WTC11 (cell line): ENCODE results near the gene OTOGL. TPM values are rescaled to one million over a fixed set of nuclear protein-coding genes. Genes with fewer than 3 reads are reported as not detected.

Experiments used
- ATAC-seq: fragments of 200-7000 bp; cut with Tn5 transposase; 2 replicates; pipeline ENCODE4 v1.10.0; 2021; ENCODE audit warnings: mild to moderate bottlenecking, moderate library complexity
- CTCF ChIA-PET: fragments of 300-600 bp; sonication (Branson Sonifier 250); formaldehyde crosslinking; loops from one replicate; lab custom pipeline; 2021; ENCODE audit warnings: antibody characterized with exemption; lab: Charles Lee
- POLR2A ChIA-PET: fragments of 350-600 bp; sonication (Branson Sonifier 250); formaldehyde crosslinking; loops from one replicate; lab custom pipeline; 2021; ENCODE audit warnings: antibody characterized with exemption; lab: Charles Lee
- DNase-seq: peaks from one replicate; pipeline ENCODE4 v3.0.0; 2021; ENCODE audit warnings: low spot score
- H3K27ac Mint-ChIP-seq: 2 replicates; pipeline ENCODE4 v1.8.0; 2021; ENCODE audit warnings: mixed read lengths
- H3K27me3 Mint-ChIP-seq: 2 replicates; pipeline ENCODE4 v1.8.0; 2021; ENCODE audit warnings: low read depth, mild to moderate bottlenecking, moderate library complexity, mixed read lengths
- H3K36me3 Mint-ChIP-seq: 2 replicates; pipeline ENCODE4 v1.8.0; 2021; ENCODE audit warnings: mixed read lengths
- H3K4me1 Mint-ChIP-seq: 2 replicates; pipeline ENCODE4 v1.8.0; 2022; ENCODE audit warnings: mixed read lengths
- H3K4me3 Mint-ChIP-seq: 2 replicates; pipeline ENCODE4 v1.8.0; 2021; ENCODE audit warnings: mild to moderate bottlenecking, moderate library complexity, mixed read lengths
- H3K9me3 Mint-ChIP-seq: 2 replicates; pipeline ENCODE4 v1.8.0; 2021; ENCODE audit warnings: mixed read lengths
- AR ChIP-seq: fragments of 250-450 bp; sonication (Bioruptor Pico); IDR thresholded peaks from 2 replicates; pipeline ENCODE4 v1.9.0; 2021; ENCODE audit warnings: mild to moderate bottlenecking
- ERG ChIP-seq: fragments of 250-450 bp; sonication (Bioruptor Pico); IDR thresholded peaks from 2 replicates; pipeline ENCODE4 v1.8.0; 2021; ENCODE audit warnings: mild to moderate bottlenecking
- GRHL2 ChIP-seq: fragments of 250-450 bp; sonication (Bioruptor Pico); IDR thresholded peaks from 2 replicates; pipeline ENCODE4 v1.8.0; 2022; ENCODE audit warnings: mild to moderate bottlenecking, moderate library complexity; ENCODE audit not compliant: insufficient replicate concordance, severe bottlenecking
- MXD4 ChIP-seq: fragments of 250-450 bp; sonication (Bioruptor Pico); IDR thresholded peaks from 2 replicates; pipeline ENCODE4 v1.8.0; 2021; ENCODE audit warnings: mild to moderate bottlenecking, moderate library complexity, borderline replicate concordance
- MYBL2 ChIP-seq: sonication (generic); formaldehyde crosslinking; IDR thresholded peaks from 2 replicates; pipeline ENCODE4 v1.8.1; 2023; ENCODE audit warnings: mild to moderate bottlenecking, moderate library complexity, missing genetic modification reagents
- NFATC4 ChIP-seq: fragments of 250-450 bp; sonication (Bioruptor Pico); IDR thresholded peaks from 2 replicates; pipeline ENCODE4 v1.9.0; 2021; ENCODE audit warnings: mild to moderate bottlenecking
- PRRX2 ChIP-seq: fragments of 250-450 bp; sonication (Bioruptor Pico); IDR thresholded peaks from 2 replicates; pipeline ENCODE4 v1.8.0; 2021; ENCODE audit warnings: mild to moderate bottlenecking
- TEAD1 ChIP-seq: sonication (generic); formaldehyde crosslinking; IDR thresholded peaks from 2 replicates; pipeline ENCODE4 v1.8.0; 2022; ENCODE audit warnings: mild to moderate bottlenecking, missing genetic modification reagents
- ZNF219 ChIP-seq: sonication (generic); formaldehyde crosslinking; IDR thresholded peaks from 2 replicates; pipeline ENCODE4 v1.8.0; 2023; ENCODE audit warnings: missing genetic modification reagents, mild to moderate bottlenecking, borderline replicate concordance
- ZNF263 ChIP-seq: sonication (generic); formaldehyde crosslinking; IDR thresholded peaks from 2 replicates; pipeline ENCODE4 v1.8.1; 2022; ENCODE audit warnings: low read depth, mild to moderate bottlenecking, moderate library complexity, missing genetic modification reagents
- ZNF396 ChIP-seq: fragments of 250-450 bp; sonication (Bioruptor Pico); IDR thresholded peaks from 2 replicates; pipeline ENCODE4 v1.8.0; 2021; ENCODE audit warnings: mild to moderate bottlenecking, moderate library complexity, borderline replicate concordance
- ZNF416 ChIP-seq: fragments of 250-450 bp; sonication (Bioruptor Pico); IDR thresholded peaks from 2 replicates; pipeline ENCODE4 v1.9.0; 2021; ENCODE audit warnings: mild to moderate bottlenecking, inconsistent platforms
- ZNF532 ChIP-seq: fragments of 250-450 bp; sonication (Bioruptor Pico); IDR thresholded peaks from 2 replicates; pipeline ENCODE4 v1.9.0; 2021; ENCODE audit warnings: mild to moderate bottlenecking, borderline replicate concordance
- ZSCAN18 ChIP-seq: fragments of 250-450 bp; sonication (Bioruptor Pico); IDR thresholded peaks from 2 replicates; pipeline ENCODE4 v2.1.2; 2022; ENCODE audit warnings: mild to moderate bottlenecking, moderate library complexity
- total RNA-seq: library from RNA; stranded (reverse); gene quantifications from 3 replicates; pipeline ENCODE4 v1.2.3, GENCODE V29; 2021
- TF ChIP-seq, protein P1 (sequence below): fragments of 250-450 bp; sonication (Bioruptor Pico); conservative IDR thresholded peaks from 2 replicates; pipeline ENCODE4 v1.9.0; 2021; ENCODE audit warnings: mild to moderate bottlenecking
- TF ChIP-seq, protein P2 (sequence below): sonication (generic); formaldehyde crosslinking; IDR thresholded peaks from 2 replicates; pipeline ENCODE4 v1.8.1; 2023; ENCODE audit warnings: mild to moderate bottlenecking, missing genetic modification reagents, moderate library complexity

The OTOGL gene
- total RNA-seq, 1 experiment from 2014 or later, result 0.55 TPM

- Mint-ChIP-seq H3K27ac (no peak overlapping the region), H3K27me3 (no peaks in the 10 kb centered on the region), H3K36me3 (no peaks in the 10 kb centered on the region), H3K9me3 (peaks cover 5% of the 10 kb centered on the region; the same call in 1 of the 2 replicates)
- POLR2A ChIA-PET, result interaction anchor here (0.6 to 1.1 kb wide), 2 partner anchors 238 to 1106 kb away, joined by 3 read pairs; no protein-coding TSS in a partner anchor
- CTCF ChIA-PET, result no interaction called here
- TF ChIP-seq, protein P1, sequence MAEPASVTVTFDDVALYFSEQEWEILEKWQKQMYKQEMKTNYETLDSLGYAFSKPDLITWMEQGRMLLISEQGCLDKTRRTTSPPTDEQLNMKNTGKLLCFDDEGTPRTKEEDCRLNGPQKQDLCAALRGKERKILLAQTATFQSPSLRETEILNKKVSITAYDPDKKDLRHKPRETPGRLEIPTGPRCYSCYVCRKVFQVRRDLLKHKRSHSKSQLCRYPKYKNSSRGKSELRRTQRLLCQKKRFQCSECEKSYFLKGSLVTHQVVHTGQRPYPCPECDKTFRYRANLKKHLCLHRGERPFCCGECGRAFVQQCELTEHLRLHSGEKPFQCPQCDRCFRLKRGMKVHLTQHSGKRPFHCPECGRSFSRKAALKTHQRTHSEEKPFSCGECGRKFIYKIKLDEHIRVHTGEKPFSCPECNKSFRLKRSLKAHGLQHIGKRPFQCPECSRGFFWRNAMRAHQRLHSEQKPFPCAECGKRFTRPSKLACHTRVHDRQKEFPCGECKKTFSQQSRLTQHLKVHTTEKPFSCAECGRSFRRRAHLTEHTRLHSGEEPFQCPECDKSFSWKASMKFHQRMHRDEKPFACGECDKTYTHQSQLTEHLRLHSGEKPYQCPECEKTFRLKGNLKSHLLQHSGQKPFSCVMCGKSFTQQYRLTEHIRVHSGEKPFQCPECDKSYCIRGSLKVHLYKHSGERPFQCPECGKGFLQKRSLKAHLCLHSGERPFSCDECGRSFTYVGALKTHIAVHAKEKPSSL (CRISPR knock-in tag), result peak; percentile 73
- TF ChIP-seq GRHL2 (CRISPR knock-in tag) (no peak), ZNF219 (no peak), MYBL2 (CRISPR knock-in tag) (no peak), MXD4 (CRISPR knock-in tag) (peak; percentile 88), PRRX2 (CRISPR knock-in tag) (peak; percentile 80; the same call in 1 of the 2 replicates), AR (CRISPR knock-in tag) (0 out of 2 replicates have a peak, but pooled peaks have one; percentile 64), TEAD1 (CRISPR knock-in tag) (peak; percentile 58; the same call in 1 of the 2 replicates), ZSCAN18 (peak; percentile 93), ZNF396 (CRISPR knock-in tag) (peak; percentile 95; the same call in 1 of the 2 replicates), ZNF532 (CRISPR knock-in tag) (peak; percentile 95; the same call in 1 of the 2 replicates), ZNF263 (CRISPR knock-in tag) (no peak), ERG (CRISPR knock-in tag) (peak; percentile 90), ZNF416 (no peak), NFATC4 (CRISPR knock-in tag) (0 out of 2 replicates have a peak, but pooled peaks have one; percentile 55)
- TF ChIP-seq, protein P2, sequence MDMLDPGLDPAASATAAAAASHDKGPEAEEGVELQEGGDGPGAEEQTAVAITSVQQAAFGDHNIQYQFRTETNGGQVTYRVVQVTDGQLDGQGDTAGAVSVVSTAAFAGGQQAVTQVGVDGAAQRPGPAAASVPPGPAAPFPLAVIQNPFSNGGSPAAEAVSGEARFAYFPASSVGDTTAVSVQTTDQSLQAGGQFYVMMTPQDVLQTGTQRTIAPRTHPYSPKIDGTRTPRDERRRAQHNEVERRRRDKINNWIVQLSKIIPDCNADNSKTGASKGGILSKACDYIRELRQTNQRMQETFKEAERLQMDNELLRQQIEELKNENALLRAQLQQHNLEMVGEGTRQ, result no peak
- TF ChIP-seq, all 79 proteins: peak for 10
- DNase-seq, result no peak
- Mint-ChIP-seq H3K4me1 (peaks cover 8% of the 10 kb centered on the region), H3K4me3 (no peak overlapping the region)
- ATAC-seq, result peak; percentile 84
These were observed 73.9 kb downstream of the OTOGL start for GRCh38 chr12:80173083-80173864.
